ENCODE data around the gene LRRC51. TPM values are rescaled to one million over a fixed set of nuclear protein-coding genes. Genes with fewer than 3 reads are reported as not detected.

Gene LRRC51
- total and polyA plus RNA-seq, 2 donors (not counting 1 experiment from before 2014, with no cell fraction given): 5.0 to 6.9 TPM

- H3K36me3 ChIP-seq (ENCODE audit: control insufficient read depth, insufficient read depth, low read length): no peaks in the 10 kb centered on the region
- peaks cover 8% of the 10 kb centered on the region for H3K4me1 ChIP-seq (ENCODE audit: control insufficient read depth, extremely low read depth, insufficient read depth, low read length)
- peak within 1 kb of the TSS; percentile 88 for H2AFZ ChIP-seq (ENCODE audit: low read length)
- peak; percentile 99 to 100 for DNase-seq (ENCODE audit: low read depth in 2 of 2)
- no peaks in the 10 kb centered on the region for H3K9me3 ChIP-seq (ENCODE audit: control insufficient read depth, insufficient read depth, low read depth, low read length)
- H3K27me3 ChIP-seq (ENCODE audit: control insufficient read depth, insufficient read depth, low read length): no peaks in the 10 kb centered on the region
- TF ChIP-seq CTCF (conservative IDR thresholded peaks at IDR 0.05 in 1 of 2, IDR thresholded peaks at IDR 0.05 in 1 of 2; ENCODE audit: low read depth in 1 of 2, low read length in 2 of 2): no peak
- no peak for TF ChIP-seq EZH2 (IDR thresholded peaks at IDR 0.05; ENCODE audit: low read length, missing control alignments)
- peak within 1 kb of the TSS; percentile 62 to 82 (median 66) for H3K4me3 ChIP-seq (replicated peaks in 1 of 4; ENCODE audit: control extremely low read depth in 1 of 4, insufficient read depth in 1 of 4, low read depth in 3 of 4, low read length in 4 of 4)
- H3K9ac ChIP-seq (ENCODE audit: insufficient read depth, low read length): peak within 1 kb of the TSS; percentile 93
- H3K4me2 ChIP-seq (ENCODE audit: extremely low read depth, insufficient read depth, low read length): peak within 1 kb of the TSS; percentile 94
- H3K27ac ChIP-seq (ENCODE audit: insufficient read depth, low read length): peak within 1 kb of the TSS; percentile 97
- no peaks in the 10 kb centered on the region for H3K79me2 ChIP-seq (ENCODE audit: control insufficient read depth, insufficient read depth, low read length)
- no peaks in the 10 kb centered on the region for H4K20me1 ChIP-seq (ENCODE audit: control insufficient read depth, extremely low read depth, insufficient read depth, low read length)
Observed at GRCh38 chr11:72112143-72112977, 31.7 kb downstream of the LRRC51 start, which contains the start of gene ANAPC15. TSS of gene ANAPC15 (minus strand) at chr11:72112695. CDS start at chr11:72111276, 1,419 bp downstream.

GRCh38 chr11:72112978-72113808, 32.5 kb downstream of the LRRC51 start:
- no peaks in the 10 kb centered on the region for H3K79me2 ChIP-seq (ENCODE audit: control insufficient read depth, insufficient read depth, low read length)
- H3K4me1 ChIP-seq (ENCODE audit: control insufficient read depth, extremely low read depth, insufficient read depth, low read length): peaks cover 8% of the 10 kb centered on the region
- no peaks in the 10 kb centered on the region for H3K36me3 ChIP-seq (ENCODE audit: control insufficient read depth, insufficient read depth, low read length)
- no peaks in the 10 kb centered on the region for H3K9me3 ChIP-seq (ENCODE audit: control insufficient read depth, insufficient read depth, low read depth, low read length)
- peak overlapping the region; percentile 94 for H3K4me2 ChIP-seq (ENCODE audit: extremely low read depth, insufficient read depth, low read length)
- H3K27ac ChIP-seq (ENCODE audit: insufficient read depth, low read length): peak overlapping the region; percentile 97
- peak overlapping the region; percentile 88 for H2AFZ ChIP-seq (ENCODE audit: low read length)
- no peaks in the 10 kb centered on the region for H4K20me1 ChIP-seq (ENCODE audit: control insufficient read depth, extremely low read depth, insufficient read depth, low read length)
- H3K9ac ChIP-seq (ENCODE audit: insufficient read depth, low read length): peak overlapping the region; percentile 65
- peak overlapping the region; percentile 62 to 82 (median 66) for H3K4me3 ChIP-seq (replicated peaks in 1 of 4; ENCODE audit: control extremely low read depth in 1 of 4, insufficient read depth in 1 of 4, low read depth in 3 of 4, low read length in 4 of 4)
- no peak for TF ChIP-seq CTCF (conservative IDR thresholded peaks at IDR 0.05 in 1 of 2, IDR thresholded peaks at IDR 0.05 in 1 of 2; ENCODE audit: low read depth in 1 of 2, low read length in 2 of 2)
- no peak for TF ChIP-seq EZH2 (IDR thresholded peaks at IDR 0.05; ENCODE audit: low read length, missing control alignments)
- peak in 1 of 2 donors; percentile 9 for DNase-seq (ENCODE audit: low read depth in 2 of 2)
- H3K27me3 ChIP-seq (ENCODE audit: control insufficient read depth, insufficient read depth, low read length): no peaks in the 10 kb centered on the region

- no peak for DNase-seq (ENCODE audit: low read depth in 2 of 2)
- H3K9ac ChIP-seq (ENCODE audit: insufficient read depth, low read length): no peak overlapping the region
- no peaks in the 10 kb centered on the region for H3K27me3 ChIP-seq (ENCODE audit: control insufficient read depth, insufficient read depth, low read length)
- H3K9me3 ChIP-seq (ENCODE audit: control insufficient read depth, insufficient read depth, low read depth, low read length): no peaks in the 10 kb centered on the region
- no peaks in the 10 kb centered on the region for H3K36me3 ChIP-seq (ENCODE audit: control insufficient read depth, insufficient read depth, low read length)
- H3K4me1 ChIP-seq (ENCODE audit: control insufficient read depth, extremely low read depth, insufficient read depth, low read length): peaks cover 8% of the 10 kb centered on the region
- TF ChIP-seq CTCF (conservative IDR thresholded peaks at IDR 0.05 in 1 of 2, IDR thresholded peaks at IDR 0.05 in 1 of 2; ENCODE audit: low read depth in 1 of 2, low read length in 2 of 2) (no peak), EZH2 (IDR thresholded peaks at IDR 0.05; ENCODE audit: low read length, missing control alignments) (no peak)
- no peaks in the 10 kb centered on the region for H4K20me1 ChIP-seq (ENCODE audit: control insufficient read depth, extremely low read depth, insufficient read depth, low read length)
- H3K27ac ChIP-seq (ENCODE audit: insufficient read depth, low read length): peak overlapping the region; percentile 41
- peak overlapping the region; percentile 8 for H2AFZ ChIP-seq (ENCODE audit: low read length)
- no peak overlapping the region for H3K4me3 ChIP-seq (replicated peaks in 1 of 4; ENCODE audit: control extremely low read depth in 1 of 4, insufficient read depth in 1 of 4, low read depth in 3 of 4, low read length in 4 of 4)
- no peaks in the 10 kb centered on the region for H3K79me2 ChIP-seq (ENCODE audit: control insufficient read depth, insufficient read depth, low read length)
- H3K4me2 ChIP-seq (ENCODE audit: extremely low read depth, insufficient read depth, low read length): no peak overlapping the region
Observed at GRCh38 chr11:72114570-72114969, 33.9 kb downstream of the LRRC51 start.
